Smooth muscle cell of trachea (primary cell): ENCODE measurements around the gene SLC19A1. TPM values are rescaled to one million over a fixed set of nuclear protein-coding genes. Genes with fewer than 3 reads are reported as not detected.

ENCODE experiments used
- total RNA-seq: library from RNA; depleted of rRNA; stranded (reverse); fragments of >200 nt; gene quantifications from 2 replicates; pipeline ENCODE4 v1.2.1, GENCODE V29; 2014

Gene SLC19A1
- 3.5 and 3.9 TPM in 2 replicates for total RNA-seq

GRCh38 chr21:45542242-45542666, at the start of gene SLC19A1:
SLC19A1 (minus strand) TSS chr21:45542440; CDS start chr21:45537959, 4,481 bp downstream.

Other genes with a start within 250 kb of the SLC19A1 start
- gene COL18A1, start 137.3 kb downstream of the SLC19A1 start, total RNA-seq = 69.7 and 128 TPM in 2 replicates
- 0.50 and 1.9 TPM in 2 replicates for gene PCBP3, start 101.3 kb upstream of the SLC19A1 start, total RNA-seq